OCI-LY7 (cell line): ENCODE results near the gene TIMP4. TPM values are rescaled to one million over a fixed set of nuclear protein-coding genes. Genes with fewer than 3 reads are reported as not detected.

ENCODE experiments used
- BruUV-seq: library from RNA; stranded (reverse); fragments of 400-500 nt; replicated peaks from 2 replicates; lab custom pipeline; 2021; lab: Mats Ljungman, UMichigan
- CTCF ChIA-PET: fragments of 300-600 bp; sonication (Branson Sonifier 250); formaldehyde crosslinking; loops from one replicate; lab custom pipeline; 2022; ENCODE audit warnings: antibody characterized with exemption; ENCODE audit not compliant: unreplicated experiment; lab: Charles Lee
- POLR2A ChIA-PET: fragments of 300-600 bp; sonication (Branson Sonifier 250); formaldehyde crosslinking; loops from one replicate; lab custom pipeline; 2022; ENCODE audit warnings: antibody characterized with exemption; lab: Charles Lee
- DNase-seq: peaks from one replicate; pipeline ENCODE4 v3.0.0-alpha.2; 2015; ENCODE audit warnings: low spot score
- H2AFZ ChIP-seq: fragments of 200-600 bp; sonication (generic), shearing (Covaris generic); 2 replicates; pipeline ENCODE4 v1.6.1; 2014; ENCODE audit warnings: mild to moderate bottlenecking, antibody characterized with exemption, low read length, moderate library complexity
- H3K27ac ChIP-seq: fragments of 200-600 bp; sonication (generic); 2 replicates; pipeline ENCODE4 v1.5.1; 2014; ENCODE audit warnings: mixed run types, low read depth, mild to moderate bottlenecking, moderate library complexity, low read length, inconsistent platforms; ENCODE audit not compliant: poor library complexity, severe bottlenecking
- H3K36me3 ChIP-seq: fragments of 200-600 bp; sonication (generic); 2 replicates; pipeline ENCODE4 v1.6.1; 2014; ENCODE audit warnings: mild to moderate bottlenecking, antibody characterized with exemption, low read length, moderate library complexity, mixed read lengths; ENCODE audit not compliant: insufficient read depth
- H3K4me1 ChIP-seq: fragments of 200-600 bp; sonication (generic); 2 replicates; pipeline ENCODE4 v1.5.1; 2014; ENCODE audit warnings: mild to moderate bottlenecking, low read length; ENCODE audit not compliant: insufficient read depth, poor library complexity, severe bottlenecking
- H3K4me2 ChIP-seq: fragments of 200-600 bp; sonication (generic); 2 replicates; pipeline ENCODE4 v1.6.1; 2014; ENCODE audit warnings: mild to moderate bottlenecking, low read length
- H3K4me3 ChIP-seq: fragments of 200-600 bp; sonication (generic); 2 replicates; pipeline ENCODE4 v1.5.1; 2014; ENCODE audit warnings: mild to moderate bottlenecking, low read depth, low read length; ENCODE audit not compliant: poor library complexity, severe bottlenecking
- H3K79me2 ChIP-seq: fragments of 200-600 bp; sonication (generic); 2 replicates; pipeline ENCODE4 v1.6.1; 2016; ENCODE audit warnings: low read depth, mild to moderate bottlenecking, low read length, moderate library complexity, mixed read lengths; ENCODE audit not compliant: insufficient read depth
- H3K9me2 ChIP-seq: fragments of 200-600 bp; sonication (generic); 2 replicates; pipeline ENCODE4 v1.6.1; 2016; ENCODE audit warnings: mild to moderate bottlenecking, low read length, mixed read lengths; ENCODE audit not compliant: insufficient read depth
- H3K9me3 ChIP-seq: fragments of 200-600 bp; sonication (generic); 2 replicates; pipeline ENCODE4 v1.6.1; 2014; ENCODE audit warnings: mild to moderate bottlenecking, mixed run types, low read length, mixed read lengths
- H4K20me1 ChIP-seq: fragments of 200-600 bp; sonication (generic); 2 replicates; pipeline ENCODE4 v1.6.1; 2014; ENCODE audit warnings: mild to moderate bottlenecking, antibody characterized with exemption, low read length, moderate library complexity, mixed read lengths; ENCODE audit not compliant: insufficient read depth
- EZH2phosphoT487 ChIP-seq: fragments of 200-600 bp; sonication (generic); IDR thresholded peaks from 2 replicates; pipeline ENCODE4 v1.6.1; 2018; ENCODE audit warnings: low read depth, borderline replicate concordance, mild to moderate bottlenecking, mixed run types, antibody characterized with exemption, low read length, moderate library complexity, mixed read lengths
- intact Hi-C: fragments of 100-400 bp; cut with micrococcal nuclease; formaldehyde crosslinking; loops from one replicate; pipeline ENCODE4 v1.10.0; 2022; ENCODE audit not compliant: unreplicated experiment
- total RNA-seq, 2 experiments: library from RNA; depleted of rRNA in 1 of 2; stranded (reverse); fragments of >200 nt in 1 of 2; shearing (Covaris generic) in 1 of 2; gene quantifications; 2 replicates each; pipeline ENCODE4 v1.2.3, GENCODE V29; 2014 to 2022
- TF ChIP-seq, protein P1 (sequence below): fragments of 200-600 bp; sonication (generic); conservative IDR thresholded peaks from 2 replicates; pipeline ENCODE4 v1.5.1; 2014; ENCODE audit warnings: mild to moderate bottlenecking, antibody characterized with exemption, low read length, moderate library complexity, mixed read lengths

TIMP4 gene
- total RNA-seq, 2 experiments from 2014 or later, result not detected

DNA sequence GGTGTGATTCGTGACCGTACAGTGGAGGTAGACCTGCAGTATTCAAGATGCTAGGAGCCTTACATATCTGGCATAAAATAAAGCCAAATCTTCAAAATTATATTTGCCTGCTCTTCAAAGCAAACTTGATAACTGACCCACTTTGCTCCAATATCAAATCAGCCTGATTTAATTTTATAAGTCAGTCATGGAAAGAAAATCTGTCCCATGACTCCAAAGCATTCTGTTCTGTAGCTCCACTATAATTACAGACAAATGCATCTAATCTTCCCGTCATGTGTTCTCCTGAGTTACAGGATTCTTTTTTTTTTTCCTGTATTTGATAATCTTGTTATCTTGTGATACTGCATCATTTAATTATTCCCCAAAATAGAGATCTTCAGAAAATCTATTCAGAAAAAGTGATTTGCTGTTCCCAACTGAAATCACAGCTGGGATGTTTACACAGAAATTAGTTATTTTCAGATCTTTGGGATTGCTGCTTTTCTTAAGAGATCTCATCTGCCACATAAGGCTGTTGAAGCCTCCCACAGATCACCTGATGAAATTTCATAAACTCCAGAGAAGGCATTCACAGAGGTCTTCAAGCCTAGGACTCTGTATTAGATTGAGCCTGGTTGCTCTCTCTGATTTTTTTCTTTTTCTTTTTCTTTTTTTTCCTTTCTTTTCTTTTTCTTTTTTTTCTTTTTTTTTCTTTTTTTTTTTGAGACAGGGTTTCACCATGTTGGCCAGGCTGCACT lies 27.2 kb downstream of the TIMP4 start:
- intact Hi-C loops, result no loop called here

DNA sequence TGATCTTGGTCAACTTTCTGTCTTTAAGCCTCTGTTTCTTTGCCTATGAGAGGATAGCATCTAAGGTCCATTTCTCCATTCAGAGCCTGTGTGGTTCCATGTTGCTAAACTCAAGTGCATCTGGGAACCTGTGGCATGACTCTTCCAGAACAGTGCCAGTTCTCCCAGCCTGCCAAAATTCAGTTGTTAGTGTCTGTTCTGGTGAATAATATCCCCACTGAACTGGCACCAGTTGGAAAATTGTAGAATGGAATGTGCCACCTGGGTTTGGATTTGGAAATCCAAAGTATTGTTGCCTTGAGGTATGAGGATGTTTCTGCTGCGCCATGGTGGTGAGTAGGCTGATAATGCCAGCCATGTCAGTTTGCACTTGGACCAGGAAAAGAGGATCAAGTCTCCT lies 31.3 kb downstream of the TIMP4 start:
- Histone ChIP-seq H3K36me3 (no peaks in the 10 kb centered on the region), H4K20me1 (no peaks in the 10 kb centered on the region), H3K9me3 (no peaks in the 10 kb centered on the region), H3K9me2 (no peaks in the 10 kb centered on the region), H3K79me2 (no peaks in the 10 kb centered on the region), H3K27ac (no peak overlapping the region), H3K4me2 (no peak overlapping the region), H3K4me3 (no peak overlapping the region), H2AFZ (no peak overlapping the region), H3K4me1 (no peaks in the 10 kb centered on the region)
- DNase-seq, result no peak
- TF ChIP-seq, protein P1, sequence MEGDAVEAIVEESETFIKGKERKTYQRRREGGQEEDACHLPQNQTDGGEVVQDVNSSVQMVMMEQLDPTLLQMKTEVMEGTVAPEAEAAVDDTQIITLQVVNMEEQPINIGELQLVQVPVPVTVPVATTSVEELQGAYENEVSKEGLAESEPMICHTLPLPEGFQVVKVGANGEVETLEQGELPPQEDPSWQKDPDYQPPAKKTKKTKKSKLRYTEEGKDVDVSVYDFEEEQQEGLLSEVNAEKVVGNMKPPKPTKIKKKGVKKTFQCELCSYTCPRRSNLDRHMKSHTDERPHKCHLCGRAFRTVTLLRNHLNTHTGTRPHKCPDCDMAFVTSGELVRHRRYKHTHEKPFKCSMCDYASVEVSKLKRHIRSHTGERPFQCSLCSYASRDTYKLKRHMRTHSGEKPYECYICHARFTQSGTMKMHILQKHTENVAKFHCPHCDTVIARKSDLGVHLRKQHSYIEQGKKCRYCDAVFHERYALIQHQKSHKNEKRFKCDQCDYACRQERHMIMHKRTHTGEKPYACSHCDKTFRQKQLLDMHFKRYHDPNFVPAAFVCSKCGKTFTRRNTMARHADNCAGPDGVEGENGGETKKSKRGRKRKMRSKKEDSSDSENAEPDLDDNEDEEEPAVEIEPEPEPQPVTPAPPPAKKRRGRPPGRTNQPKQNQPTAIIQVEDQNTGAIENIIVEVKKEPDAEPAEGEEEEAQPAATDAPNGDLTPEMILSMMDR, result no peak
- TF ChIP-seq EZH2phosphoT487, result no peak
- BruUV-seq, result no TSS peak
- ChIA-PET POLR2A (no interaction called here), CTCF (no interaction called here)
- intact Hi-C loops, result no loop called here

More for the DNA sequence above, 27.2 kb downstream of the TIMP4 start:
- ChIA-PET CTCF (no interaction called here), POLR2A (interaction anchor here (1.3 kb wide), 1 partner anchor 9 kb away, joined by 5 read pairs; no protein-coding TSS in a partner anchor)
- TF ChIP-seq EZH2phosphoT487, result no peak
- TF ChIP-seq, protein P1, result no peak
- no peak overlapping the region for H3K27ac ChIP-seq
- no TSS peak for BruUV-seq
- H3K4me3 ChIP-seq, result no peak overlapping the region
- no peaks in the 10 kb centered on the region for H3K9me2 ChIP-seq
- DNase-seq, result no peak
- no peaks in the 10 kb centered on the region for H3K36me3 ChIP-seq
- no peaks in the 10 kb centered on the region for H3K79me2 ChIP-seq
- no peaks in the 10 kb centered on the region for H3K4me1 ChIP-seq
- no peak overlapping the region for H3K4me2 ChIP-seq
- no peaks in the 10 kb centered on the region for H4K20me1 ChIP-seq
- no peak overlapping the region for H2AFZ ChIP-seq
- H3K9me3 ChIP-seq, result no peaks in the 10 kb centered on the region

DNA sequence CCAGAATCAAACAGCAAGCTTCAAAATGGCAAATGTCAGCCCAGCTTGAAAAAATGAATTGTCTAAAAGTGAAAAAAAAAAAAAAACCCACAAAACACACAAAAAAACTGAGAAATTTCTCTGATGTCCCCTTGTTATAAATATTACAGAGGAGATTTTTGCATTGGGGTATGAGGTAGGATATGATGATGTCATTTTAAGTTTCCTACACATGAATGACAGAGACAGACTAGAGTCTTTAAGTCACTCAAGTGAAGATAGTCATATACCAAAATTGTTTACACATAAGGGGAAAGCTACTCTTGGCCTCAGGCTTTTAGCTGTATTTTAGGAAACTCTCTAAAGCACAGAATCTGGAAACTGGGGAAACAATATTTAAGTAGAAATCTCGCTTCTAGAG lies 32.9 kb downstream of the TIMP4 start:
- ChIA-PET POLR2A (interaction anchor here (0.6 kb wide), 1 partner anchor 1937 kb away, joined by 3 read pairs; no protein-coding TSS in a partner anchor), CTCF (no interaction called here)
- H2AFZ ChIP-seq, result no peak overlapping the region
- no peaks in the 10 kb centered on the region for H3K79me2 ChIP-seq
- H3K4me2 ChIP-seq, result no peak overlapping the region
- intact Hi-C loops, result no loop called here
- no TSS peak for BruUV-seq
- no peak overlapping the region for H3K27ac ChIP-seq
- H3K9me2 ChIP-seq, result no peaks in the 10 kb centered on the region
- no peak overlapping the region for H3K4me3 ChIP-seq
- TF ChIP-seq EZH2phosphoT487, result no peak
- TF ChIP-seq, protein P1, result no peak
- DNase-seq, result no peak
- no peaks in the 10 kb centered on the region for H3K36me3 ChIP-seq
- H3K4me1 ChIP-seq, result no peaks in the 10 kb centered on the region
- no peaks in the 10 kb centered on the region for H4K20me1 ChIP-seq
- H3K9me3 ChIP-seq, result no peaks in the 10 kb centered on the region
